Measurements from ENCODE around the gene SPINT3.

Gene SPINT3, protein sequence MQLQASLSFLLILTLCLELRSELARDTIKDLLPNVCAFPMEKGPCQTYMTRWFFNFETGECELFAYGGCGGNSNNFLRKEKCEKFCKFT

DNA sequence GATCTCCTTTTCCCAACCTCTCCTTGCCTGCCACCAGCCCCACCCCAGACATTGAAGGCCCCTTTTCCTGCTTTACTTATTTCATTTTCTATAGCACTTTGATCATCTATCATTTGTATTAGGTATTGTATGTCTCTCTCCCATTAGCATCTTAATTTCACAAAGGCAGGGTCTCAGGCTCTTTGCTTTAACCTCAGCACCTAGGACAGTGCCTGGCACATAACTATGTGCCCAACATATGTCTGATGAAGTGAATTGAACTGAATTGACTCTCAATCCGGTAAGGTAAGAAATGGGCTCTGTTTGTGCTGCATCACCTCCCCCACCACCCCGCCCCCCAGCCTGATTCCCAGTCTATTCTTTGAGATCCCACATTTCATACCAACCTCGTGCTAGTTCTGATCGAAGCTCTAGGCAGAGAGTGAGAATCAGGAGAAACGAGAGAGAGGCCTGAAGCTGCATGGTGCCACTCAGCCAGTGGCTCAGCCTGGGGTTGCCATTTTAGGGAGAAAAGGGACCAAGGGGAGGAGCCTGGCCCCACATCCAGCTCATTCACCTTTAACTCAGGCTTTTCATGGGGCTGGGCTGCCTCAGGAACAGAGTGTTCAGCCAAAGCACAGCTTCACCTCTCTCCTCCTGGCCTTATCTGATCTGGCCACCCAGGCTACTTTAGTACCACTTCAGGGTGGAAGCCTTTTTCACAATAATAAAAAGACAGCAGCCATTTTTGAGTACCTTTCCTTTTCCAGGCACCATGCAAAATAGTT lies at the start of gene SPINT3:
Gene SPINT3, minus strand, starts transcription at position 476 of the 767 bp plus-strand sequence. Its CDS starts 14 bp downstream, at position 462.
- DNase-seq = no peak

DNA sequence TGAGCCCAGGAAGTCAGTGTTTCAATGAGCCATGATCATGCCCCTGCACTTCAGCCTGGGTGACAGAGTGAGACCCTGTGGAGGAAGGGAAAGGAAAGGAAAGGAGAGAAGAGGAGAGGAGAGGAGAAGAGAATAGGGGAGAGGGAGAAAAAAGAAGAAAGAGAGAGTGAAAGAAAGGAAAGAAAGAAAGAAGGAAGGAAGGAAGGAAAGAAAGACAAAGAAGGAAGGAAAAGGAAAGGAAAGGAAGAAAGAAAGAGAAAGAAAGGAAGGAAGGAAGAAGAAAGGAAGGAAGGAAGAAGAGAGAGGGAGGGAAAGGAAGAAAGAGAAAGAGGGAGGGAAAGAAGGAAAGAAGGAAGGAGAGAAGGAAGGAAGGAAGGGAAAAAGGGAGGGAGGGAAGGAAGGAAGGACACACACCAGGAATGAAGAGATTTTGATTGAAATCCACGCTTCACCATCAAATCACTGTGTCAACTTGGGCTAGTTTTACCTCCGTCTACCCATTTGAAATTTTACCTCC lies 49.4 kb upstream of the SPINT3 start:
- no peak for DNase-seq

DNA sequence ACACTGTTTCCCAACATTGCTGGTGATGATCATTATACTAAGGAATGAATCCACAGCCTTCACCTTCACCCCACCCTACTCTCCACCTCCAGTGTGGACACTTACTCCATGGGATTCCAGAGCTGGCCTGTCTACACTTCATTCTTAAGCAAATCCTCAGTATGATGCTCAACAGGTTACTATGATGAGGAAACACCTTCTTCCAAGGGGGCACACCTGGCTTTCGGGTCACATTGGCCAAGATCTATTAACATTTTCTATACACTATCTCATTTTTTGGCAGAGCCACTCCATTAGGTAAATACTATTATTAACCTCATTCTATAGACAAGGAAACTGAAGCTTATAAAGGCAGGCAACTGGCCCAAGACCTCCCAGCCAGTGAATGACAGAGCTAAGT lies 39.8 kb upstream of the SPINT3 start:
- DNase-seq = no peak

DNA sequence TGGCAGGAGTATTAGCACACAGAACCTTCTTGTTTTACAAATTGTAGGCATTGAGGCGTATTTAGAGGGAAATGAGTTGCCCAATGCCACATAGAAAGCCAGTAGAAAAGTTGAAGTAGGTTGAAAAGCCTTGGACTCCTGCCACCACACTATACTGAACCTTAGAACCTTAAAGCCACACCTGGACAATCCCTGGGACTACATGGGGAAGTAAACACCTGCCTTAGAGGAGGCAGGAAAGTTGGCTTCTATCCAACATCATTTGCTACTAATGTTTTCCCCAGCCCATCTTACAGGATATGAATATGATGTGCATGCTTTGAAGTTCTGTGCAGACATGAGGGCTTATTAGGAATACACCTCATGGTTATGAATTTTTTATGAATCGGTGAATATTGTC lies 37.0 kb upstream of the SPINT3 start:
- no peak for DNase-seq

DNA sequence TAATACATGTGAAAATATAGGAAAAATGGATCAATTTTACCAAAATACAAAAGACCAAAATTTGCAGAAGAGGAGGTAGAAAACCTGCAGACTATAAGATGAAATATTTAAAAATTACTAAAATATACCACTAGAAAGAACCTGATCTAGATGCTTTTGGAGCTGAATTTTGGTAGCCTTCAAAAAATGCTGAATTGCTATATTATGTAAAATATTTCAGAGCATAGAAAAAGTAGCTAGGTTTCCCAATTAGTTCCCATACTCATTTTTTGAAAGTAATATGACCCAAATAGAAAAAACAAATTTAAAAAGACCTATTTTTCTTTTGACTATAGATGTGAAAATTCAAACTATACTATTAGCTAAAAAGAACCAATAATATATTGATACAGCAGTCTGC lies 35.3 kb upstream of the SPINT3 start:
- no peak for DNase-seq

DNA sequence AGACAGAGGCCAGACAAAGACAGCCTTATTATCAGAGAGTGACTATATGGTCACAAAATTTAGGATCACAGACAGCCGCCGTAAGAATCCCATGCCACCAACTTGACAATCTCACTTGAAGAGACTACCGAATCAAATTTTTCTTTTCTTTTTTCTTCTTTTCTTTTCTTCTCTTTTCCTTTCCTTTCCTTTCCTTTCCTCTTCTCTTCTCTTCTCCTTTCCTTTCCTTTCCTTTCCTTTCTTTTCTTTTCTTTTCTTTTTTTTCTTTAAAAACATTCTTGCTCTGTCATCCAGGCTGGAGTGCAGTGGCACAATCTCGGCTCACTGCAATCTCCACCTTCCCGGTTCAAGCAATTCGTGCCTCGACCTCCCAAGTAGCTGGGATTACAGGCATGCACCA lies 33.0 kb upstream of the SPINT3 start:
- no peak for DNase-seq

DNA sequence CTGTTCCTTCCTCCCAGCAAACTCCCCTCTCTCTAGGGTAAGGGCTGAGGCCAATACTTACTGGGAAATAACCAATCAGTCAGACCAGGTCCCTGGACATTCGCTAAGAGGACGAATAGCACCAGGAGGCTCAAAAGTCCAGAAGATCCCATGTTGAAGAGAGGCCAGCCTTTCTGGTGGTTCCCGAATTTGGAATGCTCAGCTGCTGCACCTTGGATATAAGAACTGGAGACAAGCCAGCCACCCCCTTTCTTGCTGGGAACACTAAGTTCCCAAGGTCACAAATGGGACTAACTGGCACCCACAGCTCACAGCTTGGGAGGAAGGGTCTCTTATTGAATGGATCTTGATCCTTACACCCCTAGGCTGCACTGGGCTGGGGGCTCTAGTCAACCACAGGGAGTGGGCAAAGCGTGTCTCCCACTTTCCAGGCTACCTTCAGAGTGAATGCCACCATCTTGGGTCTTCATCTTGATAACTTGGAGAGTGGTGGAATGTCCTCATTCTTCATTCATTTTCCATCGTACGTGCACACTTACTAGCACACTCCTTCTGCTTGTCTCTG lies 31.9 kb upstream of the SPINT3 start, which contains the start of gene EPPIN:
Gene EPPIN, minus strand, starts transcription at position 196 of the 565 bp plus-strand sequence. Its CDS starts 44 bp downstream, at position 152.
- DNase-seq = no peak

DNA sequence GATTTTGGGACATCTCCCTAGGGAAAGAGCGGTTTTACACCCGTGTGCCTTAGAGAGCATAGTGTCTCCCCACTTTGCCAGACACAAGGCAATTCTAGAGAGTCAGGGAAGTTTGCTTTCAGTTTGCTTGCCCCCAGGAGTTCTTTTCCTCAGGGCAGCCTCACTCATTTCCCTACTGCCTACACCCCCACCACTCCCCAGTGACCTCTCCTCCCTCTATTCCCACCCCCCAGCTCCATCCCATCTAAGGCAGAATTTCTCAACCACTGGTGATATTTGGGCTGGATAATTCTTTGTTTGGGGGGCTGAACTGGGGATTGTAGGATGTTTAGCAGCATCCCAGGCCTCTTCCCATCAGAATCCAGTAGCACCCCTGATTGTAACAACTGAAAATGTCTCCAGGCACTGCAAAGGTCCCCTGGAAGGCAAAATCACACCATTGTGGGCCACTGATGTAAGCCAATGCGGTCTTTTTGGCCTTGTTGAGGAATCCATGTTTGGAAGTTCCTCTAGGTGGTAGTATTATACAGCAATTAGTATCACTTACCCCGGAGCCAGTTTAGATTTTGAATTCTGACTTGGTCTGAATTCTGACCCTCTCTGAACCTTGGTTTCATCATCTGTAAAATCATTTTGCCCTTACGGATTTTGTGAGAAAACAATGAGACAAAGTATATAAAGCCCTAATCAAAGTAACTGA lies 30.5 kb upstream of the SPINT3 start:
- no peak for DNase-seq

DNA sequence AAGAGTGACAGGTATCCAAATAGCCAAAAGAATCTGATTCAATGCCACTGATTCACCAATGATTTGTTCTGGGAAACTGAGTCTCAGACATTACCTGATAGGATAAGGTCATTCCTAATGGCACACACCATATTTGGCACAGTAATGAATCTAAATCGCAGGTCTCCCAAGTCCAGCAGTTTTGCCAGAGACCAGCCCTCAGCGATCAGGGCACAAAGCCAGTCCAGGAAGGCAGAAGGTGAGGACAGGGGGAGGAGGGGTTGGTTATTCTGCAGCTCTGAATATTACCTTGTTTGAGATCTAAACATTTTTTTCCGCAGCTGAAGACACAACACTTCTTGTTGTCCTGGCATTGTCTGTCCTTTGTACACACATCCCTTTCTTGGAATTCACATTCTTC lies 29.9 kb upstream of the SPINT3 start:
- DNase-seq = no peak

DNA sequence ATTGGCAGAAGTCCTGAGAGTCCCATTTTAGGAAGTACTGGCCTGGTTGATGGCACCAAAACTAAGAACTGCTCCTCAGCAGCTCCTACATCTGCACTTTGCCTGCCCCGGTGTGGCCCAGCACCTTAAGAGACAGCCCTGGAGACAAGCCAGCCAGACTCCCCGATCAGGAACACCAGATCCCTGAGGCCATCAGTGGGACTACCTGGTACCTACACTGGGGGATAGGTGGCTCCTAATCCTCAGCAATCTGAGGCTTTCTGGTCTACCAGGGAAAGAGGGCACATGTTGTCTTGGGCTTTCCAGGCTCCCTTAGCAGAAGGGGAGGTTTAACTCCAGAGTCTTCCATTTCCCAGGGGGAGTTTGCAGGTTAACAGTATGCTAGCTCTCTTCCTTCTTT lies 24.0 kb upstream of the SPINT3 start, which contains the start of gene WFDC6:
Gene WFDC6, minus strand, starts transcription at position 101 of the 400 bp plus-strand sequence. Its CDS starts 75 bp downstream, at position 26.
- DNase-seq = no peak

DNA sequence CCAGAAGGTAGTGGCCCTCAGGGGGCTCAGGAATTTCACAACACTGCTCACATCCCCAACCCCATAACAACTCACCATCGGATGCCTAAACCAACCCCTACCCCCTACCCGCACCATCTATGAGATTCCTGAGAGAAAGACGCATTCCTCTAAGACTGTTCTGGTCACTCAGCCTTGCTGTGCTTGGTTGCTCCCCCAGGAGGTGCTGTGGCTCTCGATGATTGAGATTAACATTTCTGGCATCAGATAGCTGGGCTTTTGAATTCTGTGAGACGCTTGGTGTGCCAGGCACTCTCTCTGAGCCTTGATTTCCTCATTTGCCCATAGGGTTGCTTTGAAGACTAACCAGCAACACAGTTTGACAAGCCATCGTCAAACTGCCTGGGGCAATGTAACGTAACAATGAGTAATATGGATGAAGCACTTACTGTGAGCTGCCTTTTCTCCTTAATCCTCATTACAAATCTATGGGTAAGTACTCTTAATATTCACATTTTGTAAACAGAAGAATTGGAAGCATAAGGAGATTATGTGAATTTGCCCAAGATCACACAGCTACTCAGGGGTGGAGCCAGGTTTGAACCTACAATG lies 22.9 kb upstream of the SPINT3 start:
- no peak for DNase-seq

DNA sequence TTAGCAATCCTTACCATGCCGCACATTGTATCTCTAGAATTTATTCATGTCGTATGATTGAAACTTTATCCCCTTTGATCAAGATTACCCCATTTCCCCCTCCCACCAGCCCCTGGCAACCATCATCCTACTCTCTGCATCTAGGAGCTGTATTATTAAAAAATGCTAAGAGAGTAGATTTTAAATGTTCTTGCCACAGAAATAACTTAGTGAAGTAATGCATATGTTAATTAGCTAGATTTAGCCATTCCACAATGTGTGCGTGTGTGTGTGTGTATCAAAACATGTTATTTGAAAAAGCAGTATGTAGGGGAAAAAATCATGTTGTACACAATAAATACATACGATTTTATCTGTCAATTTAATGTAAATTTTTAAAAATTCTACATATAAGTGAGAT lies 11.9 kb upstream of the SPINT3 start:
- DNase-seq = no peak

DNA sequence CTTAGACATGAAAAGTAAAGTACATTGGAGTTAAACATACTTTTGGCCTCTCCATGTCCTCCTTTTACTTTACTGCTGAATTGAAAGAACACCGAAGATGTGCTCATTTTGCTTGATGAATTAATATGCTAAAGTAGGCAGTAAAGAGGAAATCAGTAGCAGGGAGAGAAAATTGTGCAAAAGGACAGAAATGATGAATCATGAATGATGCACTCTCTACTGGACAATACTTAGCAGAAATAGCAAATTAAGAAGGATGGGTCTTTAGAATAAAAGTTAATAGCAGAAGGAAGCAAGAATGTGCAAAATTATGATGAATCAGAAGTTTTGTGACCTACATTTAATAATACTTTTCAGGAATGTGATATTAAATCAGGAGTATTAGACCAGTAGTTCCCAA lies 8.4 kb upstream of the SPINT3 start:
- no peak for DNase-seq

DNA sequence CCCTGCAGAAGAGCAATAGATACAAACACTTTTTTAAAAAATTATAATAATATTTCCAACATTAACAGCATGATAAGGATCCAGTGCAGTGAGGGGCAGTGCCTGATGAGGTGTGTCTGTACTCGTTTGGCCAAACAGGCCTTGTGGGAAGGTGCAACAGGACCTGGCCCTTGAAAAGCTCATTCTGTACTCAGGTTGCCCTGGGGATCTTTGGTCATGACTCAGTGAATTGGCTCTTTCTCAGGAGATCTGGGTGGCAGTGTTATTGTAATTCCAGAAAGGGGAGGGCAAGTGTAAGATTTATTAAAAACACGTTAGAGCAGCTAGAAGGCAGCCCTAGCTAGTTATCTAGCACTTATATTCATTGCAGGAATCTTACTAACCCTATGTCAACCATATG lies 2.9 kb upstream of the SPINT3 start:
- DNase-seq = no peak

DNA sequence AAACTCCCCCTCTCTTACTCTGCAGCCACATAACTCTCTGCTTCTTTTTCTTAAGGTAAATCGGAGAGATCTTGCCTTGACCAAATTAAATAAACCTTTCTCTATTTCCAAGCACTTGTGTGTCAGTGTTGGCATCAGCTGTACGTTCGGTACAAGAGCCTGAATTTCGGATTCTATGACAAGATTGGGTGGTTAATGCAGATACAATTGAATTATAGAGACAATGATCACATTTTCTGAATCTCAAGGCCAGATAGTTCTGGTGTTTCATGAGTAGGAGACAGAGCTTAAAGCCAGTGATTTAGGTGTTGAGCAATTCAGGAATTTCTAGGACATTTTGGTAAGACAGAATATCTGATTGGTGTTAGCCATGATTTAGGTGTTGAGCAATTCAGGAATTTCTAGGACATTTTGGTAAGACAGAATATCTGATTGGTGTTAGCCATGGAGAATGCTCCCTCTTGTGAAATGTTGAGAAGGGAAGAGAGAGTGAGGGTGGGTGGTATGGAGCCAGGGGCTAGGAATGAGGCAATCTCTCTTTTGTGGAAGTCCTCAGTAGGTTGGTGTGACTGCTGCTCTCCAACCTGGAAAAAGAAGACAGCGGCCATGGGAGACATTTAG lies 5.1 kb downstream of the SPINT3 start:
- DNase-seq = no peak

DNA sequence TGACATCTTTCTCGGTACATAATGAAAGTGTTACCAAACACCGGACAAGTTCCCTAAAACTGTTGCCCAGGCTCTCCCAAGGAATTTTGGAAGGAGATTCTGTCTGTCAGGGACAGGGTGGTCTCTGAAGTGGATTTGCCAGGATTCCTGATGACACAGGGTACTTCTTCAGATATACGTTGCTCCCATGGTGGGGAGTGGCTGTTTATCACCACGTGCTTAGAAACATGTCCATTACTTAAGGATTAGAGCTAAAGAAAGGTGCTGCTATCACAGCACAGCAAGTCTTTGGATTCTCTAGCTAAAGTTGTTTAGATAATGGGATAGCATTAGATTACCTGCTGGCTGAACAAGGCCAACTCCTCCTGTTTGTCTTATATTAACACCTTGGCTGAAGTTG lies 6.3 kb downstream of the SPINT3 start:
- no peak for DNase-seq

DNA sequence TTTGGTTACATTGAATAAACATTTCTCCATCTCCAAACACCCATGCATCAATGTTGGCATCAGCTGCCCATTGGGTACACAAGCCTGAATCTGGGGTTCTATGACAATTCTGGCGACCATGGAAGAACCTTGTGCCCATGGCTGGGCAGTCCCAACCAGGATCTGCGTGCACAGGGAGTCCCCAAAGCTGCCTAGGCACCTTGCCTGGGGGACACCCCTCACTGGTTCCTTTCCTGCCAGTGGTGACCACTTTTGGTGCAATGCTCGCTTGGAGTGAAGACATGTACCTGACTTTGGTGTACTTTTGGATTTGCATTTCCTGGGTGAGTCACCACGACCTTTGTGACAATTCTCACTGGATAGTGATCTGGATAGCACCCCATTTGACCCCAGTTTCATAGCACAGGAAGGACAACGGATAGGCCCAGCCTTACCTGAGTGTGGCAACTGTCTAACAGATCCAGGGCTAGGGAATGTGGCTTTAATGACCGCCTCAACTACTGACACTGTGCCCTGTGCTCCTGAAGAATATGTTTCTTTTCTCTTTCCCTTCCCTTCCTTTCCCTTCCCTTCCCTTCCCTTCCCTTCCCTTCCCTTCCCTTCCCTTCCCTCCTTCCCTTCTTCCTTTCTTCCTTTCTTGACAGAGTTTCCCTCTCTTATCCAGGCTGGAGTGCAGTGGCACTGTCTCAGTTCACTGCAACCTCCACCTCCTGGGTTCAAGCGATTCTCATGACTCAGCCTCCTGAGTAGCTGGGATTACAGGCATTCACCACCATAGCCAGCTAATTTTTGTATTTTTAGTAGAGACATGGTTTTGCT lies 7.1 kb downstream of the SPINT3 start:
- no peak for DNase-seq

DNA sequence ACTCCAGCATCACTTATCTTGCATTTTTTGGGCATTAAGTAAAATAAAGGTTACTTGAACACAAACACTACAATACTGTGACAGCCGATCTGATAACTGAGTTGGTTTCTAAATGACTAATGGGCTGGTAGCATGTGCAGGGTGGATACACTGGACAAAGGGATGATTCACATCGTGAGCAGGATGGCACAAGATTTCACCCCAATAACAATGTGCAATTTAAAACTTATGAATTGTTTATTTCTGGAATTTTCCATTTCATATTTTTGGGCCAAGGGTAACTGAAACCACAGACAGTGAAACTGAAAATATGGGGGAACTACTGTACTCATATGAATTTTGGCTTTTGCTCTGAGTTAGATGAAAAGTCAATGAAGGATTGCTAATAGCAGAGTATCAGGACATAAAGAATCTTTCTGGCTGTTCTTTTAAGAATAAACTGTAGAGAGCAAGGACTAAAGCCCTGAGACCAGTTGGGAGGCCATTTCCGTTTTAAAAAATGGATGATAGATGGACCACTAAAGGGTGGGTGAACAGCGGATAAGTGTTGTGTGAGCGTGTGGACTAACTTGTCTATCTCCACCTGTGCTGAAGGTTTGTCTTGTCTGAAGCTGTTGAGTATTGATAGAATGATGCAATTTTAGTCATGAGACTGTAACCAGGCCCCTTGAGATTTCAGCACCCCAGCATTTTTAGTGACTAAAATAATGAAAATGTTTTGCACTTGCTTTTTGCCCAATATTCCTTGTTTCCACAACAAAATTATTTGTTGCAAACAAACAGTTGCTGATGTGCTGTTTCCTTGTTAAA lies 8.2 kb downstream of the SPINT3 start:
- no peak for DNase-seq

DNA sequence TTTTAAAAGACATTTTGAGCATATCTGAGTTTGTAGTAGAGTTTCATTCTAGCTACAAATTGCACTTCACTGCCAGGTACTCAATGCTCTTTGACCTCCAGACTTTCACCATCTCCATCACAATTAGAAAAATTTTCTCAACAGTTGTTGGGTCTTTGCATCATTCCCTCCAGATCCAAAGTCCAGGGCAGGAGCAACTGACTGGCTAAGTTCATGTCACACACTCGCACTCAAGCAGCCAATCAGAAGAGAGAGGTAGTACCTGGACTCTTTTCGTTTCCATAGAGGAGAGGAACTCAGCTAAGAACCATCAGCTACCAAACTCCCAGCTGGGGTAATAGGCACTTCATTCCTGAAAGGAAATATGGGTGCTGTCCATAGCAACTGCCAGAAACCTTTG lies 9.0 kb downstream of the SPINT3 start:
- no peak for DNase-seq

DNA sequence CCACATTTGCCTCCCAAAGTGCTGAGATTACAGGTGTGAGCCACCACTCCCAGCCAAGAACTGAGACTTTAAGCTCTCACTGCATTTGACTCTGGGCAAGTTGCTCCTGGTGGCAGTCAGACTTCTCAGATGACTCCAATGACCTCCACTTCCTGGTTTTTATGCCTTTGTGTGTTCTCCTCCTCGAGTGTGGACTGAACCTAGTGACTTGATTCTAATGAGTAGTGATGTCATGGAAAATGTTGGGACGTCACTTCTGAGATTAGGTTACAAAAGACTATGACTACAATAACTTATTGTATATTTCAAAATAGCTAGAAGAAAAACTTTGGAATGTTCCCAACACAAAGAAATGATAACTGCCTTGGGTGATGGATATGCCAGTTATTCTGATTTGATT lies 12.0 kb downstream of the SPINT3 start:
- DNase-seq = no peak

DNA sequence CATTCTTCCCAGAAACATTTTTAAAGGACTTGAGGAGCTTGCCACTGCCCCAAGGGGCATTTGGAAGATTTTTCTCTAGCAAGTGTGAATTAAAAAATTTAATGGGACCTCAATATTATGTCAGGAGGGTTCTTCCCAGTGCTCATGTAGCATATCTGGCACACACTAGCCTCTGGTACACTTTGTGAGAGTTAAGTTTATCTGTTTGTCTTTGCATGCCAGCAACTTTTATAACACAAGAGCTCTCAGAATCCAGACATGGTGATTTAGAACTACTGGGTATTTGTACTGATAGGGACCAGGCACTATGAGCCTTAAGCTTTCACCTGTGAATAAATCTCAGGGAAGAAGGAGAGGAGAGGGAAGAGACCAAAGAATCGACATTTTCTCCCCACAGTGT lies 12.9 kb downstream of the SPINT3 start:
- no peak for DNase-seq

All from NCI-H774 (cell line).